Measurements from ENCODE around the gene NCR1.

- no peak for TF ChIP-seq MAX (IDR thresholded peaks at IDR 0.05)
- no peak for TF ChIP-seq TAF1 (IDR thresholded peaks at IDR 0.05; ENCODE audit: low read depth)
- TF ChIP-seq CEBPB (IDR thresholded peaks at IDR 0.05), result no peak
- TF ChIP-seq RAD21 (IDR thresholded peaks at IDR 0.05; ENCODE audit: low read depth), result no peak
- no peak for TF ChIP-seq ZBTB7A (IDR thresholded peaks at IDR 0.05; ENCODE audit: low read depth)
- TF ChIP-seq EP300 (IDR thresholded peaks at IDR 0.05; ENCODE audit: borderline replicate concordance), result no peak
Observed at GRCh38 chr19:54921082-54921481, 15.1 kb downstream of the NCR1 start.

All from Ishikawa (cell line).